Fibroblast of skin of right biceps (primary cell): ENCODE data around the gene TADA2A.
A peak's percentile ranks its signal among the peaks of the same experiment; 100 is the strongest.

ENCODE experiments used
- DNase-seq: peaks from one replicate; pipeline ENCODE4 v3.0.0-alpha.2; 2013

The TADA2A gene

GRCh38 chr17:37406635-37407461 is at the start of gene TADA2A, which contains the start of gene ACACA:
TADA2A (plus strand) TSS chr17:37406886; CDS start chr17:37411366, 4,480 bp downstream.
ACACA (minus strand) TSS chr17:37406836; CDS start chr17:37406299, 537 bp downstream.
- DNase-seq, result peak; percentile 81

- peak; percentile 53 for DNase-seq
These were observed 48.4 kb upstream of the TADA2A start for GRCh38 chr17:37358098-37358829.

GRCh38 chr17:37358830-37359681 is 47.6 kb upstream of the TADA2A start:
- peak; percentile 90 for DNase-seq

- DNase-seq, result no peak
These were observed 47.0 kb upstream of the TADA2A start for GRCh38 chr17:37359682-37360188.

GRCh38 chr17:37360632-37361031 is 46.1 kb upstream of the TADA2A start:
- peak; percentile 6 for DNase-seq

GRCh38 chr17:37361543-37361942 is 45.1 kb upstream of the TADA2A start:
- DNase-seq, result no peak

- DNase-seq, result no peak
These were observed 41.1 kb upstream of the TADA2A start for GRCh38 chr17:37365589-37365988.

- peak; percentile 2 for DNase-seq
These were observed 38.1 kb upstream of the TADA2A start for GRCh38 chr17:37368577-37368976.

- DNase-seq, result peak; percentile 79
These were observed 33.0 kb upstream of the TADA2A start for GRCh38 chr17:37373530-37374159.

- no peak for DNase-seq
These were observed 31.0 kb upstream of the TADA2A start, which contains the start of gene C17orf78 for GRCh38 chr17:37375706-37376105. C17orf78 (plus strand) TSS chr17:37375985; CDS start chr17:37376093, 108 bp downstream.

GRCh38 chr17:37382056-37382455 is 24.6 kb upstream of the TADA2A start:
- DNase-seq, result no peak

GRCh38 chr17:37384560-37385149 is 22.0 kb upstream of the TADA2A start:
- no peak for DNase-seq

GRCh38 chr17:37385474-37385990 is 21.2 kb upstream of the TADA2A start:
- no peak for DNase-seq

GRCh38 chr17:37386462-37386861 is 20.2 kb upstream of the TADA2A start:
- DNase-seq, result no peak

GRCh38 chr17:37388266-37388665 is 18.4 kb upstream of the TADA2A start:
- peak; percentile 41 for DNase-seq

- no peak for DNase-seq
These were observed 17.5 kb upstream of the TADA2A start for GRCh38 chr17:37389160-37389559.

GRCh38 chr17:37391146-37391545 is 15.5 kb upstream of the TADA2A start:
- peak; percentile 58 for DNase-seq

GRCh38 chr17:37392024-37392590 is 14.6 kb upstream of the TADA2A start:
- peak; percentile 82 for DNase-seq

- DNase-seq, result no peak
These were observed 13.3 kb upstream of the TADA2A start for GRCh38 chr17:37393352-37393751.

- peak; percentile 36 for DNase-seq
These were observed 7.4 kb upstream of the TADA2A start for GRCh38 chr17:37399265-37399803.

GRCh38 chr17:37400505-37400904 is 6.2 kb upstream of the TADA2A start:
- no peak for DNase-seq
